ENCODE measurements around the gene STAU1. TPM values are rescaled to one million over a fixed set of nuclear protein-coding genes. Genes with fewer than 3 reads are reported as not detected.

Gene STAU1
- total and polyA plus RNA-seq, 10 of the 15 experiments (the other 5 are each of a cell fraction or from before 2014, with no cell fraction given) = 13.9 to 66.2 (median 45.6) TPM

DNA sequence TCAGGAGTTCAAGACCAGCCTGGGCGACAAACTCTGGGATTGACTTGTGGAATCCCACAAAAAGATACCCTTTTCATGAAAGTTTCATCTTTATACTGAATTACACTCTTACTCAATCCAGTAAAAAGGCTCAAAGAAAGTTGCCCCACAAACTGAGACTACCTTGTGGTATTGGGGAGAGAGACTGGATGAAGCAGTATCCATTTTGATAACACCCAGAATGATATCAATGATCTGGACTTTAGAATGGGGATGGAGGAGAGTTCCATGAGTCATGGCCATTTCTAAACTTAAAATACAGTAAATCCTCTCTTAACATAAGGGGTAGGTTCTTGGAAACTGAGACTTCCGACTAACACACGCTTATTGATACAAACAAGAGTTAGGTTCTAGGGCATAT lies 4.7 kb downstream of the STAU1 start (continued):
- TF ChIP-seq, protein P1, sequence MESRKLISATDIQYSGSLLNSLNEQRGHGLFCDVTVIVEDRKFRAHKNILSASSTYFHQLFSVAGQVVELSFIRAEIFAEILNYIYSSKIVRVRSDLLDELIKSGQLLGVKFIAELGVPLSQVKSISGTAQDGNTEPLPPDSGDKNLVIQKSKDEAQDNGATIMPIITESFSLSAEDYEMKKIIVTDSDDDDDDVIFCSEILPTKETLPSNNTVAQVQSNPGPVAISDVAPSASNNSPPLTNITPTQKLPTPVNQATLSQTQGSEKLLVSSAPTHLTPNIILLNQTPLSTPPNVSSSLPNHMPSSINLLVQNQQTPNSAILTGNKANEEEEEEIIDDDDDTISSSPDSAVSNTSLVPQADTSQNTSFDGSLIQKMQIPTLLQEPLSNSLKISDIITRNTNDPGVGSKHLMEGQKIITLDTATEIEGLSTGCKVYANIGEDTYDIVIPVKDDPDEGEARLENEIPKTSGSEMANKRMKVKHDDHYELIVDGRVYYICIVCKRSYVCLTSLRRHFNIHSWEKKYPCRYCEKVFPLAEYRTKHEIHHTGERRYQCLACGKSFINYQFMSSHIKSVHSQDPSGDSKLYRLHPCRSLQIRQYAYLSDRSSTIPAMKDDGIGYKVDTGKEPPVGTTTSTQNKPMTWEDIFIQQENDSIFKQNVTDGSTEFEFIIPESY (IDR thresholded peaks at IDR 0.05) = no peak
- no peak for TF ChIP-seq ZNF274 (IDR thresholded peaks at IDR 0.05; ENCODE audit: insufficient read depth, insufficient read length)
- no peak for TF ChIP-seq BHLHE40 (IDR thresholded peaks at IDR 0.05; ENCODE audit: borderline replicate concordance in 1 of 2, low read depth in 2 of 2, low read length in 1 of 2)
- no peak for TF ChIP-seq NFIC (IDR thresholded peaks at IDR 0.05; ENCODE audit: low read depth, low read length)
- TF ChIP-seq ZNF217 (IDR thresholded peaks at IDR 0.05) = no peak
- no peak for TF ChIP-seq ZNF622 (IDR thresholded peaks at IDR 0.05)
- TF ChIP-seq CREM (IDR thresholded peaks at IDR 0.05; ENCODE audit: low read depth) = no peak
- TF ChIP-seq HDAC6 (IDR thresholded peaks at IDR 0.05; ENCODE audit: unreplicated experiment) = no peak

DNA sequence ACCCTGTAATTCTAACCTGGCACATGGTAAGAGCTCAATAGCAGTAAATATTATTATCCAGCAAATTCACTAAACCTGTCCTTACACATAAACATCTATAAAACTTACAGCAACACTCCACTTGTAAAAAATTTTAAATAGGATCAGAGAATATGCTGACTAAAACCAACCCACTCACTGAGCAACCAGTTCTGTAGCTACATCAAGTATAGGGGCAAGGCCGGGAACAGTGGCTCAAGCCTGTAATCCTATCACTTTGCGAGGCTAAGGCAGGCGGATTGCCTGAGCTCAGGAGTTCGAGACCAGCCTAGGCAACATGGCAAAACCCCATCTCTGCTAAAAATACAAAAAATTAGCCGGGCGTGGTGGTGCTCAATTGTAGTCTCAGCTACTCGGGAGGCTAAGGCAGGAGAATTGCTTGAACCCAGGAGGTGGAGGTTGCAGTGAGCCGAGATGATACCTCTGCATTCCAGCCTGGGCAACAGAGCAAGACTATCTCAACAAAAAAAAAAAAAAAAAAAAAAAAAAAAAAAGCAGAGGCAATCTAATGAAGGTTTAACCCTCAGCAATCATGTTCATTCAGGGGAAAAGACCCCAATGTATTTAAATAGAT lies 6.8 kb downstream of the STAU1 start:
- no TSS peak for BruUV-seq (replicated peaks)
- Histone ChIP-seq H3K9ac (ENCODE audit: control insufficient read depth, insufficient read depth, low read length) (no peak overlapping the region), H3K4me3 (0 out of 2 replicates have a peak overlapping the region, but pooled peaks have one; percentile 20), H3K36me3 (ENCODE audit: control insufficient read depth in 2 of 2, insufficient read depth in 2 of 2, low read length in 1 of 2) (no peaks in the 10 kb centered on the region; a peak in 1 of 4 replicates), H2AFZ (ENCODE audit: control insufficient read depth, low read depth, low read length) (no peak overlapping the region), H3K27ac (ENCODE audit: control insufficient read depth, insufficient read depth) (peak overlapping the region; percentile 8; the same call in 1 of the 2 replicates), H3K4me1 (ENCODE audit: control insufficient read depth, insufficient read depth, low read length) (peaks cover 16% of the 10 kb centered on the region; the same call in 1 of the 2 replicates), H3K9me3 (replicated peaks; ENCODE audit: control insufficient read depth, insufficient read depth, low read length) (no peaks in the 10 kb centered on the region), H3K79me2 (ENCODE audit: control insufficient read depth, insufficient read depth, low read length) (peaks cover 87% of the 10 kb centered on the region), H3K4me2 (ENCODE audit: control insufficient read depth, insufficient read depth) (no peak overlapping the region), H3K27me3 (replicated peaks in 1 of 2; ENCODE audit: control insufficient read depth in 2 of 2, insufficient read depth in 2 of 2, low read length in 1 of 2) (no peaks in the 10 kb centered on the region), H4K20me1 (ENCODE audit: control insufficient read depth, insufficient read depth) (no peaks in the 10 kb centered on the region)
- in situ Hi-C loops (cut with MboI) = no loop called here
- intact Hi-C loops (cut with micrococcal nuclease; ENCODE audit: unreplicated experiment) = loop anchor here (5.0 kb wide), 1 partner anchor 96 kb away; the partner anchor contains the start of gene ZNFX1
- TF ChIP-seq CHD1 (IDR thresholded peaks at IDR 0.05; ENCODE audit: low read depth, low read length) (no peak), BACH1 (IDR thresholded peaks at IDR 0.05; ENCODE audit: borderline replicate concordance) (no peak)
- TF ChIP-seq, protein P2, sequence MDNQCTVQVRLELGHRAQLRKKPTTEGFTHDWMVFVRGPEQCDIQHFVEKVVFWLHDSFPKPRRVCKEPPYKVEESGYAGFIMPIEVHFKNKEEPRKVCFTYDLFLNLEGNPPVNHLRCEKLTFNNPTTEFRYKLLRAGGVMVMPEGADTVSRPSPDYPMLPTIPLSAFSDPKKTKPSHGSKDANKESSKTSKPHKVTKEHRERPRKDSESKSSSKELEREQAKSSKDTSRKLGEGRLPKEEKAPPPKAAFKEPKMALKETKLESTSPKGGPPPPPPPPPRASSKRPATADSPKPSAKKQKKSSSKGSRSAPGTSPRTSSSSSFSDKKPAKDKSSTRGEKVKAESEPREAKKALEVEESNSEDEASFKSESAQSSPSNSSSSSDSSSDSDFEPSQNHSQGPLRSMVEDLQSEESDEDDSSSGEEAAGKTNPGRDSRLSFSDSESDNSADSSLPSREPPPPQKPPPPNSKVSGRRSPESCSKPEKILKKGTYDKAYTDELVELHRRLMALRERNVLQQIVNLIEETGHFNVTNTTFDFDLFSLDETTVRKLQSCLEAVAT (IDR thresholded peaks at IDR 0.05) = no peak
- RAD21 ChIA-PET (ENCODE audit: unreplicated experiment) = interaction anchor here (0.6 to 10.7 kb wide), 5 partner anchors 14 to 65 kb away, joined by 3 to 197 read pairs (median 5); no protein-coding TSS in a partner anchor
- CTCF ChIA-PET = interaction anchor here (0.6 to 10.1 kb wide), 6 partner anchors 15 to 190 kb away, joined by 3 to 113 read pairs (median 18); partner anchors contain the start of gene DDX27
- SMC1A ChIA-PET (ENCODE audit: uncharacterized antibody, unreplicated experiment) = interaction anchor here (0.6 to 13.5 kb wide), 13 partner anchors 9 to 117 kb away, joined by 3 to 271 read pairs (median 10); no protein-coding TSS in a partner anchor
- FAIRE-seq = no peak
- 38% methylated on average over 8 of the region's 8 CpGs for WGBS (ENCODE audit: insufficient coverage, insufficient replicate concordance, low lambda C conversion rate, missing lambda C conversion rate)
- POLR2A ChIA-PET = interaction anchor here (0.6 to 14.2 kb wide), 5 partner anchors 15 to 99 kb away, joined by 3 to 214 read pairs (median 6); partner anchors contain the start of gene DDX27
- peak; percentile 17; the same call in 1 of the 3 replicates for ATAC-seq
- no peak for DNase-seq (ENCODE audit: low read depth, low spot score)
